Common myeloid progenitor, CD34-positive (primary cell): ENCODE data around the gene NCOA4.
"Not testable (repeated sequence)": the region's sequence is repeated elsewhere in the genome, so short reads cannot be mapped to it uniquely, and the experiment has no call there.

Experiments used
- CTCF ChIA-PET: fragments of 350-600 bp; sonication (Branson Sonifier 250); formaldehyde crosslinking; loops from one replicate; lab custom pipeline; 2021; ENCODE audit warnings: antibody characterized with exemption; lab: Charles Lee
- POLR2A ChIA-PET: fragments of 350-600 bp; sonication (Branson Sonifier 250); formaldehyde crosslinking; loops from one replicate; lab custom pipeline; 2021; ENCODE audit warnings: antibody characterized with exemption; lab: Charles Lee
- DNase-seq, 3 donors: peaks; one replicate each; pipeline versions ENCODE4 v3.0.0 to v3.0.0-alpha.2; 2013
- H3K27ac ChIP-seq, 2 experiments: 1 replicate in 1 of 2; 2 replicates in 1 of 2; pipeline ENCODE4 v1.7.0; 2013; ENCODE audit warnings: inconsistent platforms in 2 of 2, low read length in 2 of 2, mild to moderate bottlenecking in 2 of 2, low read depth in 1 of 2, moderate library complexity in 1 of 2; ENCODE audit not compliant: severe bottlenecking in 2 of 2, insufficient read depth in 1 of 2, poor library complexity in 1 of 2
- H3K27me3 ChIP-seq, 5 experiments: replicated peaks in 2 of 5; 1 replicate in 3 of 5; 2 replicates in 2 of 5; pipeline versions ENCODE4 v1.6.1 to v1.7.0; 2013; ENCODE audit warnings: low read length in 4 of 5, mild to moderate bottlenecking in 2 of 5, moderate library complexity in 2 of 5, inconsistent platforms in 1 of 5; ENCODE audit not compliant: insufficient read depth in 5 of 5, control insufficient read depth in 4 of 5
- H3K36me3 ChIP-seq, 4 experiments: 1 replicate in 2 of 4; 2 replicates in 2 of 4; pipeline versions ENCODE4 v1.6.1 to v1.7.0; 2013; ENCODE audit warnings: low read length in 3 of 4, control low read depth in 1 of 4, mild to moderate bottlenecking in 1 of 4; ENCODE audit not compliant: control insufficient read depth in 4 of 4, insufficient read depth in 4 of 4
- H3K4me1 ChIP-seq, 4 experiments: 1 replicate in 3 of 4; 2 replicates in 1 of 4; pipeline versions ENCODE4 v1.6.1 to v1.7.1; 2013; ENCODE audit warnings: low read length in 3 of 4, mild to moderate bottlenecking in 3 of 4, control low read depth in 1 of 4, inconsistent platforms in 1 of 4, moderate library complexity in 1 of 4; ENCODE audit not compliant: control insufficient read depth in 4 of 4, insufficient read depth in 4 of 4; ENCODE audit errors: control extremely low read depth in 1 of 4
- H3K4me3 ChIP-seq, 7 experiments: 1 replicate in 4 of 7; 2 replicates in 3 of 7; pipeline versions ENCODE4 v1.5.1 to v1.7.0; 2013; ENCODE audit warnings: mild to moderate bottlenecking in 7 of 7, low read length in 6 of 7, moderate library complexity in 6 of 7, inconsistent platforms in 2 of 7, low read depth in 2 of 7, control low read depth in 1 of 7; ENCODE audit not compliant: insufficient read depth in 4 of 7, control insufficient read depth in 1 of 7; ENCODE audit errors: extremely low read depth in 1 of 7
- H3K9me3 ChIP-seq, 5 experiments: 1 replicate in 4 of 5; 2 replicates in 1 of 5; pipeline versions ENCODE4 v1.6.1 to v1.7.1; 2013; ENCODE audit warnings: low read length in 4 of 5, mild to moderate bottlenecking in 2 of 5, inconsistent platforms in 1 of 5, low read depth in 1 of 5, moderate library complexity in 1 of 5; ENCODE audit not compliant: control insufficient read depth in 4 of 5, insufficient read depth in 2 of 5; ENCODE audit errors: control extremely low read depth in 1 of 5
- WGBS: methylation state at CpG from one replicate; pipeline ENCODE4 v1.1.5; 2013; ENCODE audit not compliant: insufficient coverage; 5-methylcytosine and 5-hydroxymethylcytosine counted together

Gene NCOA4

GRCh38 chr10:45978554-45978953 is 51.9 kb downstream of the NCOA4 start:
- H3K27me3 ChIP-seq, POLR2A ChIA-PET: not testable (repeated sequence)

GRCh38 chr10:45974041-45974440 is 56.4 kb downstream of the NCOA4 start:
- H3K36me3 ChIP-seq, H3K9me3 ChIP-seq, POLR2A ChIA-PET, H3K27me3 ChIP-seq, H3K27ac ChIP-seq, CTCF ChIA-PET: not testable (repeated sequence)
- peaks cover 8 to 21% (median 9%) of the 10 kb centered on the region in 4 experiments for H3K4me1 ChIP-seq
- peak; percentile 11 to 61 (median 59) for DNase-seq
- no CpG with 5 or more reads among the region's 3 CpGs for WGBS
- H3K4me3 ChIP-seq, result peak overlapping the region in 3 of 7 experiments; percentile 11 to 81 (median 16)

More at GRCh38 chr10:45978554-45978953, 51.9 kb downstream of the NCOA4 start:
- H3K27ac ChIP-seq, H3K36me3 ChIP-seq, CTCF ChIA-PET, H3K9me3 ChIP-seq, H3K4me3 ChIP-seq, H3K4me1 ChIP-seq, DNase-seq: not testable (repeated sequence)
- WGBS, result no CpG with 5 or more reads among the region's 2 CpGs

GRCh38 chr10:45972813-45973169 is 57.6 kb downstream of the NCOA4 start:
- H3K4me1 ChIP-seq, result peaks cover 8 to 21% (median 9%) of the 10 kb centered on the region in 4 experiments
- peak overlapping the region; percentile 75 to 90 for H3K27ac ChIP-seq
- H3K4me3 ChIP-seq, result peak overlapping the region; percentile 58 to 89 (median 79)
- WGBS, result no CpG with 5 or more reads among the region's 10 CpGs
- H3K27me3 ChIP-seq, CTCF ChIA-PET, H3K36me3 ChIP-seq, H3K9me3 ChIP-seq, POLR2A ChIA-PET: not testable (repeated sequence)
- DNase-seq, result peak in 1 of 3 donors; percentile 2

GRCh38 chr10:45972106-45972812 is 58.2 kb downstream of the NCOA4 start, which contains the start of gene TIMM23:
TIMM23 (plus strand) TSS chr10:45972489; CDS start chr10:45972625, 136 bp downstream.
- 0% methylated on average over 47 of the region's 60 CpGs for WGBS

GRCh38 chr10:45971742-45972105 is 58.7 kb downstream of the NCOA4 start:
- CTCF ChIA-PET, result interaction anchor here (1.3 kb wide), 1 partner anchor 58 kb away, joined by 4 read pairs; no protein-coding TSS in a partner anchor
- WGBS, result 0% methylated on average over 2 of the region's 25 CpGs
- H3K9me3 ChIP-seq, H3K36me3 ChIP-seq, POLR2A ChIA-PET, H3K27me3 ChIP-seq: not testable (repeated sequence)
- Histone ChIP-seq H3K27ac (peak overlapping the region in 1 of 2 experiments; percentile 90), H3K4me3 (peak overlapping the region; percentile 58 to 89 (median 79)), H3K4me1 (peaks cover 8 to 21% (median 9%) of the 10 kb centered on the region in 4 experiments)
- peak; percentile 14 to 60 (median 47) for DNase-seq

More at GRCh38 chr10:45972106-45972812, 58.2 kb downstream of the NCOA4 start, which contains the start of gene TIMM23:
- H3K36me3 ChIP-seq, H3K9me3 ChIP-seq, CTCF ChIA-PET, POLR2A ChIA-PET, H3K27me3 ChIP-seq: not testable (repeated sequence)
- peak; percentile 85 to 92 (median 88) for DNase-seq
- Histone ChIP-seq H3K4me1 (peaks cover 8 to 21% (median 9%) of the 10 kb centered on the region in 4 experiments), H3K4me3 (peak within 1 kb of the TSS; percentile 58 to 89 (median 79)), H3K27ac (peak within 1 kb of the TSS; percentile 75 to 90)

- peak overlapping the region in 1 of 2 experiments; percentile 90 for H3K27ac ChIP-seq
- H3K27me3 ChIP-seq, H3K36me3 ChIP-seq, DNase-seq, H3K9me3 ChIP-seq, POLR2A ChIA-PET: not testable (repeated sequence)
- 73% methylated on average over 12 of the region's 14 CpGs for WGBS
- peak overlapping the region in 6 of 7 experiments; percentile 52 to 81 (median 76) for H3K4me3 ChIP-seq
- CTCF ChIA-PET, result interaction anchor here (1.3 kb wide), 1 partner anchor 58 kb away, joined by 4 read pairs; no protein-coding TSS in a partner anchor
- peaks cover 8 to 21% (median 9%) of the 10 kb centered on the region in 4 experiments for H3K4me1 ChIP-seq
These were observed 59.4 kb downstream of the NCOA4 start for GRCh38 chr10:45971019-45971418.

- H3K9me3 ChIP-seq, CTCF ChIA-PET, H3K4me3 ChIP-seq, H3K4me1 ChIP-seq, H3K27me3 ChIP-seq, POLR2A ChIA-PET, H3K36me3 ChIP-seq, DNase-seq, H3K27ac ChIP-seq: not testable (repeated sequence)
- no CpG with 5 or more reads among the region's 6 CpGs for WGBS
These were observed 67.6 kb downstream of the NCOA4 start for GRCh38 chr10:45962686-45963452.
